ENCODE measurements around the gene TPP1. TPM values are rescaled to one million over a fixed set of nuclear protein-coding genes. Genes with fewer than 3 reads are reported as not detected.

The TPP1 gene
- total and polyA plus RNA-seq, 2 of the 13 experiments (the other 11 are each of a cell fraction or from before 2014, with no cell fraction given): 13.9 to 74.6 TPM

GRCh38 chr11:6616596-6617250 is 2.5 kb downstream of the TPP1 start:
- intact Hi-C loops (cut with micrococcal nuclease; ENCODE audit: unreplicated experiment): no loop called here
- in situ Hi-C loops (cut with HindIII; ENCODE audit: extremely low pct_ligation_motif_present, low pct_unique_long_range_greater_than_20kb): no loop called here
- TF ChIP-seq RERE (CRISPR knock-in tag; IDR thresholded peaks at IDR 0.05; ENCODE audit: low read depth) (no peak), KLF9 (CRISPR knock-in tag; IDR thresholded peaks at IDR 0.05; ENCODE audit: low read depth) (no peak), SMYD3 (CRISPR knock-in tag; IDR thresholded peaks at IDR 0.05) (no peak), GABPA (IDR thresholded peaks at IDR 0.05; ENCODE audit: low read depth, low read length) (no peak), GABPA (CRISPR knock-in tag; IDR thresholded peaks at IDR 0.05; ENCODE audit: low read depth) (no peak), CENPX (CRISPR knock-in tag; IDR thresholded peaks at IDR 0.05) (no peak), ETV6 (CRISPR knock-in tag; conservative IDR thresholded peaks at IDR 0.05) (no peak), RXRB (CRISPR knock-in tag; IDR thresholded peaks at IDR 0.05; ENCODE audit: borderline replicate concordance) (no peak), ZNF354B (CRISPR knock-in tag; IDR thresholded peaks at IDR 0.05) (no peak), ZNF30 (CRISPR knock-in tag; IDR thresholded peaks at IDR 0.05) (no peak), ZNF687 (CRISPR knock-in tag; IDR thresholded peaks at IDR 0.05) (no peak), ONECUT2 (CRISPR knock-in tag; IDR thresholded peaks at IDR 0.05) (no peak)
- no peaks in the 10 kb centered on the region for H4K20me1 ChIP-seq (ENCODE audit: insufficient read depth, low read length)
- FAIRE-seq (no peak), ATAC-seq (no peak), DNase-seq (ENCODE audit: low spot score) (no peak)
- no peak overlapping the region for H2AFZ ChIP-seq (ENCODE audit: low read length)
- peaks cover 7% of the 10 kb centered on the region for H3K79me2 ChIP-seq (ENCODE audit: insufficient read depth, low read length)
- WGBS (ENCODE audit: low lambda C conversion rate): 95% methylated on average over 13 of the region's 14 CpGs
- peaks cover 33% of the 10 kb centered on the region for H3K4me1 ChIP-seq (ENCODE audit: insufficient read depth, low read length)
- CTCF ChIA-PET (ENCODE audit: low intra/inter-chr PET ratio, low total read pairs): no interaction called here
- H3K27me3 ChIP-seq (ENCODE audit: control insufficient read depth in 1 of 2, insufficient read depth in 2 of 2, low read length in 2 of 2): peaks cover 3 to 16% of the 10 kb centered on the region in 2 experiments; a peak in 4 of 5 replicates
- H3K4me2 ChIP-seq (ENCODE audit: low read depth, low read length): no peak overlapping the region
- no peak overlapping the region for H3K4me3 ChIP-seq (replicated peaks in 1 of 3; ENCODE audit: insufficient read depth in 1 of 3, low read depth in 2 of 3, low read length in 3 of 3)
- H3K36me3 ChIP-seq (replicated peaks in 1 of 2; ENCODE audit: control insufficient read depth in 1 of 2, insufficient read depth in 2 of 2, low read length in 2 of 2): peaks cover 2 to 15% of the 10 kb centered on the region in 2 experiments; a peak in 3 of 5 replicates
- no TSS peak for BruUV-seq (replicated peaks)
- no peaks in the 10 kb centered on the region for H3K9me3 ChIP-seq (ENCODE audit: low read length)
- POLR2A ChIA-PET: interaction anchor here (3.1 kb wide), 1 partner anchor 10 kb away, joined by 36 read pairs; no protein-coding TSS in a partner anchor
- no peak overlapping the region for H3K27ac ChIP-seq (ENCODE audit: extremely low read length, insufficient read depth, low read length)
- H3K9ac ChIP-seq (ENCODE audit: insufficient read depth, low read depth, low read length): no peak overlapping the region

Data from HepG2 (cell line).